HG02884 (cell line): Measurements from ENCODE around the gene VWA1.
"Not testable (repeated sequence)": the region's sequence is repeated elsewhere in the genome, so short reads cannot be mapped to it uniquely, and the experiment has no call there.

Source experiments
- ATAC-seq: cut with Tn5 transposase; IDR thresholded peaks from one replicate; pipeline ENCODE4 v1.9.1; 2021; ENCODE audit warnings: mild to moderate bottlenecking, moderate library complexity; ENCODE audit not compliant: unreplicated experiment

Gene VWA1

DNA sequence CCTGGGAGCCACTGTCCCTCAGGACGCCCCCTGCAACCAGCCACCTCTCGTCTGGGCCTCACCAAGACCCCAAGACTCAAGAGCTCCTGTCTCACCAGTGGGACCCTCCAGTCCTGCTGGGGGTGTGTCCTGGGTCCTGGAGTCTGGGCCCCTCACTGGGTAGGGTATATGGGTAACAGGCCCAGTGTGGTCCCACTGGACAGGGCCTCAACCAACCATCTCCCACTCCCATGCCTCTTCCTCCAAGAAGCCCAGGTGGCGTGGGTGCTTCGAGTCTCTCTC is 725 bp upstream of the VWA1 start:
- ATAC-seq = no peak

DNA sequence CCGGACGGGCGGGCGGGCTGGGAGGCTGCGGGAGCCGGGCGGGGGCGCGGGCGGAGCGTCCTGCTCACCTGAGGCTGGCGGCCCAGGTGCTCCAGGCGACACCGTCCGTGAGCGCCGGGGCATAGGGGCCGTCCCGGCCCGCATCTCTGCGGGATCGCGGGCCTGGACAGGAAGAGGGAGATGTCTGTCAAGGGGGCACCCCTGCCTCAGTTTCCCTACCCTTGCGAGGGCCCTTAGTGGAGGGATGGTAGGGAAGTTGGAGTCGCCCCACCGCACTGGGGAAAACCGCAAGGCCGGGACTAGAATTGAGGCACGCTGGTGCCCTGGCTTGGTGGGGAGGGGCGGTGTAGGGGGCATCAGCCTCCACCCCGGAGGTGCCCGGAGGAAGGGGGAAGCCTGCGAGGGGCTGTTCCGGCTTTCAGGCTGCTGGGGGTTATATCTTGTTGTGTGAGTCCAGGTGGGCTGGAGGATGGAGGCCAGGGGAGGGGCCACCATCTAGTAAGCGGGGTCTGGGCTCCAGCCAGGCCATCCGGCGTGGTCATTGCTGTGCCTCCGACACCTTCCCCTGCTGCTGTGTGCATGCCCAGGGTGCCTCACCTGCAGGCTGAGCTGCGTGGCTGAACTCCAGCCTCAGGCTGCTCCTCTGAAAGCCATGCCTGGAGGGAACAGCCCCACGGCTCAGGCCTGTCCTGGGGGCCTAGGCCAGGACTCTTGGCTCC is 580 bp downstream of the VWA1 start:
- no peak for ATAC-seq

DNA sequence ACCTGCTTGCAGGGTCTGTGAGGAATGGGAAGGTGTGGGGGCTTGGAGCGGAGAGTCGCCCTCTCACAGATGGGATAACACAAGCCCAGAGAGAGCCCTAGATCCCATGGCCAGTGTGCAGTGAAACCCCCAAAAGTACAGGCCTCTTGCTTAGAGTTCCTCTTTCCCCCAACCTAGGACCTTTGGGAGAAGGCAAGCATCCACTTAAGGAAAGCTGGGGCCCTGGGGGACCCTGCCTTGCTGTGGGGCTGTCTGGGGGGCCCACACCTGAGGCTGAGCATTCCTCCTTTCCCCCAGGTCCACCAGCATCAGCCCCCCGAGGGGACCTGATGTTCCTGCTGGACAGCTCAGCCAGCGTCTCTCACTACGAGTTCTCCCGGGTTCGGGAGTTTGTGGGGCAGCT is 1.1 kb downstream of the VWA1 start:
- no peak for ATAC-seq

DNA sequence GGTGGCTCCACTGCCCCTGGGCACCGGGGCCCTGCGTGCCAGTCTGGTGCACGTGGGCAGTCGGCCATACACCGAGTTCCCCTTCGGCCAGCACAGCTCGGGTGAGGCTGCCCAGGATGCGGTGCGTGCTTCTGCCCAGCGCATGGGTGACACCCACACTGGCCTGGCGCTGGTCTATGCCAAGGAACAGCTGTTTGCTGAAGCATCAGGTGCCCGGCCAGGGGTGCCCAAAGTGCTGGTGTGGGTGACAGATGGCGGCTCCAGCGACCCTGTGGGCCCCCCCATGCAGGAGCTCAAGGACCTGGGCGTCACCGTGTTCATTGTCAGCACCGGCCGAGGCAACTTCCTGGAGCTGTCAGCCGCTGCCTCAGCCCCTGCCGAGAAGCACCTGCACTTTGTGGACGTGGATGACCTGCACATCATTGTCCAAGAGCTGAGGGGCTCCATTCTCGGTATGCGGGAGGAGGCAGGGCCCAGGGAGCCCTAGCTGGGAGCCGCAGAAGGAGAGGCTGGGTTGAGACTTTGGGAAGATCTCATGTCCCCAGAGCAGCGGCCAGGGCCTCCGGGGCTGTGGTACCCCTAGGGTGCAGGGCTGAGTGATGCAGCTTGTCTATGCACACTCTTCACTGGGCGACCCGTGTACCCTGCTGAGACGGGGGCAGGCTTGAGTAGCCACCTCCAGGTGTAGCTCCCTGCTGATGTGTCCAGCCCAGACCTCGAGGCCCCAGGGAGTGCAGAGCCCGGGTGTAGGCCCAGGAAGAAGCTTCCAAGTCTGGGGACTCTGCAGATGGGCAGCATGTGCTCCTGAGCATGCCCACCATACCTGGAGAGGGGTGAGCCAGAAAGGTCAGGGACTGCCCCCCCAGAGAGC is 1.8 kb downstream of the VWA1 start:
- ATAC-seq = no peak

DNA sequence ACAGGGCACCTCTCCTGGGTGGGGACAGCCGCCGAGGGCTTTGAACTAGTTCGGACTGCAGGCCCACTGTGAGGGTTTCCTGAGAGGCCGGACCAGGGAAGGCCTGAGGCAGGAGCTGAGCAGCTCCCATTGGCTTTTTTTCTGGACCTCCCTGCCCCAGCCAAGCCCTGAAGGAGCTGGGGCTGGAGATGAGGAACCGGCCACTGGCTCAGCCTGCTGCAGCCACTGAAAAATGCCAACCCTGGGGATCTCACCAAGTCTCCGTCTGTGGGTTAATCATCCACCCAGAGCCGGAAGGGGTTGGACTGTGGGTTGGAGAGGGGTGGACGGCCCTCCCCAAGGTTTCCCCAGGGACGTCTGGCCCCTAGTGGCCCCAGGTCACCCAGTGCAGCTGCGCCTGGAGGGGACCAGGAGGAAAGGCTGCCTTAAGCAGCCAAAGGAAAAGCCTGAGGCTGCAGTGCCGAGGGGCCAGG is 2.5 kb downstream of the VWA1 start:
- ATAC-seq = no peak

DNA sequence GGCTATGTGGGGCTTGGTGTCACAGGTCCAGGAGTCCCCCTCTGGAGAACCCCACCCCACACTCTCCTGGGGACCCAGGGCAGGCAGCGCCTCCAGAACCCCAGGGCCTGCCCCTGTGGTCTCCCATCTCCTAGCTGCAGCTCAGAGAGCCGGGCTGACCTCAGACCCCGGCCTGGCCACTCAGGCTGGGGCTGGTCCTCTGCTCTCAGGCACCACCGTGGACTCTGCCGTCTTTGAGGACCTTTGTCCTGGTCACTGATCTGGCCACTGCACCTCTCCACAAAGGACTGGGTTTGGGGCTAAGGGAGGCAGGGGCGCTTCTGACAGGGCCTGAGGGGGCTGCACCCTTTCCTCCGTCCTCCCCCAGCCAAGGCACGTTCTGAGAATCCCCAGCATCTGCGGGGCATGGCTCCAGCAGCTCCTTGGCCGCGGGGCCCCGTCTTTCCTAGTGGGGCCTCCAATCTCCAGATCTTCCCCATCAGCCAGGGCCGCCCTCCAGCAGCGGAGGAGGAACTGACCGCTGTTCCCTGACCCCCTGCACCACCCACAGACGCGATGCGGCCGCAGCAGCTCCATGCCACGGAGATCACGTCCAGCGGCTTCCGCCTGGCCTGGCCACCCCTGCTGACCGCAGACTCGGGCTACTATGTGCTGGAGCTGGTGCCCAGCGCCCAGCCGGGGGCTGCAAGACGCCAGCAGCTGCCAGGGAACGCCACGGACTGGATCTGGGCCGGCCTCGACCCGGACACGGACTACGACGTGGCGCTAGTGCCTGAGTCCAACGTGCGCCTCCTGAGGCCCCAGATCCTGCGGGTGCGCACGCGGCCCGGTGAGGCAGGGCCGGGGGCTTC is 3.3 kb downstream of the VWA1 start:
- no peak for ATAC-seq

DNA sequence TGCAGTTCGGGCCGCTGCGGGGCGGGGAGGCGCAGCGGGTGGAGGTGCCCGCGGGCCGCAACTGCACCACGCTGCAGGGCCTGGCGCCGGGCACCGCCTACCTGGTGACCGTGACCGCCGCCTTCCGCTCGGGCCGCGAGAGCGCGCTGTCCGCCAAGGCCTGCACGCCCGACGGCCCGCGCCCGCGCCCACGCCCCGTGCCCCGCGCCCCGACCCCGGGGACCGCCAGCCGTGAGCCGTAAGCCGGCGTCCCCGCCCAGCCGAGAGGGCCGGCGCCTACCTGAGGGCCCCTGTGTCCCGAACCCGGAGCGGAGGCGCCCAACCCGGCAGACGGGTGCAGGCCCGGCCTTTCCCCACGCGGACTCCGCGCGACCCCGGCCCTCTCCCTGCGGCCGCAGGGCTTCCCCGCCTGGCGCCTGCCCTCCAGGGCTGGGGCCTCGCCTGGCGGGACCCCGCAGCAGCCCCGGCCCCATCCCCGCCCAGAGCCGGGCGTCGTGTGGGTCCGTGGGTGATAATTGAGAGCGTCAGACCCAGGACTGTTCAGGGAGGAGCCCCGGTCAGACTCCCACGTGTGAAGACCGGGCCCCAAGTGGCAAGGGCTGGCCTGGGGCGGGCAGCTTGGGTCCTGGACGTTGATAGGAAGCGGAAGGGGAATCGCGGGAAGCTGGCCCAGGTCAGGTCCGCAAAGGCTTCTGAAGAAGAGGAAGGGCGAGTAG is 4.2 kb downstream of the VWA1 start:
- no peak for ATAC-seq

DNA sequence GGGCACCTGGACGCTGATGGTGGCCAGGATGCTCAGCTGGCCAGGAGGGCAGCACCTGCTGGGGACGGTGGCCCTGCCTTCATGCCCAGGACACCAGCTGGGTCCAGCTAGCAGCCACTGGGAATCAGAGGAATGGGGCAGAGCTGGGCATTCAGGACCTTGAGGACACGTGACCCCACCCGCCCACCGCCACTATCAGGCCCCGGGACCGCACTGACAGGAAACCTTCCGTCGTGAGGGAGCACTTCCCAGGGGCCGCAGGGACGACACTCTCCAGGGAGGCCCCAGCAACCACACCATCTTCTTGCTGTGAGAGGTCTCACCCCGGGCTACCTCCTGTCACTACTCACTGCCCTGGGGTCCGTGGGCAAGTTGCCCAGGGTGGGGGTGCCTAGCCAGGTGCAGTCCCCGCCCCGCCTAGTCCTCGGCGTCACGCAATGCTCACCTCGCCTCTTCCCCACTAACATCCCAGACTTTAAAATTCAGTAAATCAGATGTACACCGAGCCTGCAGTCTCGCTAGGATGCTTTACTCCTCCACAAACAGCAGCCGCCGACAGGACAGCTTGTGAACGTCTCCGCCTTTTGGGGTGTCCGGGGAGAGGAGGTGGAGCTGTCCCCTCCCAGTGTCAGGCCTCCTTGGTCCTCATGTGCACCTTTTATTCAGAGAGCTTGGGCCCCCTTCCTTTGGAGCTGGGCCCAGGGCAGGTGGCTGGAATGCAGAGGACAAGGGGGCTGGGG is 4.9 kb downstream of the VWA1 start:
- no peak for ATAC-seq

DNA sequence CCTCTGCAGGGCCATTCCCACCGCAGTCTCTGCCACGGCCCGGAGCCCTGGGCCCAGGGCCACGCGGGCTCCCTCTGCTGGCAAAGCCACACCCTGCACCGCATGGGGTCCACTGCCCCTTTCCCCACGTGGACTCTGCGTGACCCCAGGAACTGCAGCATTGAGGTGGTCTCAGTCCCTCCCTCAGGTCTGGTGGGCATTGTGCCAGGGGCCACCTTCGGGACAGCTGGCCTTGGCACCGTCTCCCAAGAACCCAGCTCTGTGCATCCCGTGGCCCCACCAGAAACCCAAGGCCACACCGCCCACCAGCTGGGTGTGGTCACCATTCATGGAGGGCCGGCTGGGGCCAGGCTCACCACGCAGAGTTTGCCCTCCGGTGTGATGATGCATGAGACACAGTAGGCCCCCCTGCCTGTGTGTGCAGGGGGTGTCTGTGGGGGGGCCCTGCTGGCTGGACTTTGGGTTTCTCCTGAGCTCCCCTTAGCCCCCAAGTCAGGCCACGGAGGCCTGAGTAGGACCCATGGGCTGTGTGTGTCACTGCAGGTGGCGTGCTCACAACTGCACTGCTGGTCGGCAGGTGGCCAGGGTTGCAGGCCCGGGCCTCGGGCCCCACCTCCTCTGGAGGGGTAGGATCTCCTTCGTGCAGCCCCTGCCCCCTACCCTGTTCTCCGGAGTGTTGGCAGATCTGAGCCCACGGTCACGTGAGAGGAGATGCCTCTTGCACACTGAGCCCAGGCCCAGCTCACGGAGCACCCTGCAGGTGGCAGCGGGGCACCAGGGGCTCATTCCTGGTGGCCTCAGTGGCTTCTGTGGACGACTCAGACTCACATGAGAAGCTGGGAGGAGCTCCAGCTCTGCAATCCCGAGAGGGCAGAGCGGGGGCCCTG is 5.8 kb downstream of the VWA1 start:
- ATAC-seq = no peak

DNA sequence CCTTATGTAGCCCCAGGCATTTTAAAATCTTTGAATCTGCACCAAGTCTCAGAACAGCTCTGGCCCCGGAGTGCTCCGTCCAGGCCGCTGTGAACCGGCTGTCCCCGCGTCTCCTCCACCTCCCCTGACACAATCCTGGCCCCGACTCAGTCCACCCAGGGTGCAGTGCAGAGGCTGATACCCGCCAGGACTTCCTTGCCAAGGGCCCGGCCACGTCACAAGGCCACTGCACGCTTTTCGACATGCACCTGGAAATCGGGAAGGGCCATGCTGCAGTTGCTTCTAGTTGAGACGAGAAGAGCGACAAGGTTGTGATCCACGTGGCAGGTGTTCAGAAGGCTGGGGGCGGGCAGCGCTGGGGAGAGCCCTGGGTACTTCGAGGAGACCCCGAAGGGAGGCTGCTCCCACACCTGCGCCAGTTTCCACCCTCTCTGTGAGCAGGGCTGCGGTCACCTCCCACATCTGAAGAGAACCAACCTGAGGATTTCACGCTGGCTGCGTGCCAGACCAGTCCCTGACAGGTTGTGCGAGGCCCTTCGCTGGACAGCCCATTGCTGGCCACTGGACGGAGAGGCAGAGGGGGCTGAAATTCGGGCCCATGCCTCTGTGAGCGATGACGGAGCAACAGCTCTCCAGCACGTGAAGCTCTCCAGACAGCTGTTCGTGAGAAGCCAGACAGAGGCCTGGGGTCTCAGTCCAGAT is 6.7 kb downstream of the VWA1 start:
- no peak for ATAC-seq

DNA sequence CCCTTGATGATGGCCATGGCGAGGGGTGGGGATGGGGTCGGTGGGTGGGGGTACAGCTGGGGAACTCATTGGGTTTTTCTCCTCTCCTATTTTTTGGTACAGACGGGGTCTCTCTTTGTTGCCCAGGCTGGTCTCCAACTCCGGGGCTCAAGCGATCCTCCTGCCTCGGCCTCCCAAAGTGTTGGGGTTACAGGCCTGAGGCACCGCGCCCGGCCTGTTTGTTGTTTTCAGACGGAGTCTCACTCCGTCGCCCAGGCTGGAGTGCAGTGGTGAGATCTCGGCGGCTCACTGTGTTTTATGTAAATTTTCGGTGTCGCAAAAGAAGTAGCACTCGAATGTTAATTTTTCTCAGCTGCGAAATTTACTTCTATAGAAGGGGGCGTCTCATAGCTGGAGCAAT is 11.1 kb downstream of the VWA1 start:
- not testable (repeated sequence) for ATAC-seq

DNA sequence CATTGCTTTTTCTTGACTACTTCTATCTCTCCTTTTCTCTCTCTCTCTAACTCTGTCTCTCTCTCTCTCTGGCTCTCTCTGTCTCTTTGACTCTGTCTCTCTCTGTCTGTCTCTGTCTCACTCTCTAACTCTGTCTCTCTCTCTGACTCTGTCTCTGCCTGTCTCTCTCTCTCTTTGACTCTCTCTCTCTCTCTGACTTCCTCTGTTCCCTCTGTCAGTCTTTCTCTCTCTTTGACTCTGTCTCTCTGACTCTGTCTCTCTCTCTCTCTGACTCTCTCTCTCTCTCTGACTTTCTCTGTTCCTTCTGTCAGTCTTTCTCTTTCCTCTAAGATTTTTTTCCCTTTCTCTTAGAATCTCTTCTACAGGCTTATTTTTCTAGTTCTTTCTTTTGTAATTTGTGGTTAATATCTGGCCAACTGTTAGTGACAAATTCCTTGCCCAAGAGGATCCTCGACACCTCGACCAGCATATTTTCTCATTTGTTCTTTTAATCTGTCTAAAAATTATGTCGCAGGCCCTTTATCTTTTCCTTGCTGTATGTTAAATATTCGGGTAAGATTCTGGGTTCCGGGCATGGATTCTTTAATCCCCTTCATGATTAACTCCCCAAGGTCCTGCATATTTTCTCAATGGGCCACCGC is 13.7 kb downstream of the VWA1 start, which contains the start of gene ATAD3C:
ATAD3C (plus strand) TSS at position 591 of the 641 bp plus-strand sequence. CDS start 995 bp downstream, outside the sequence.
- no peak for ATAC-seq

DNA sequence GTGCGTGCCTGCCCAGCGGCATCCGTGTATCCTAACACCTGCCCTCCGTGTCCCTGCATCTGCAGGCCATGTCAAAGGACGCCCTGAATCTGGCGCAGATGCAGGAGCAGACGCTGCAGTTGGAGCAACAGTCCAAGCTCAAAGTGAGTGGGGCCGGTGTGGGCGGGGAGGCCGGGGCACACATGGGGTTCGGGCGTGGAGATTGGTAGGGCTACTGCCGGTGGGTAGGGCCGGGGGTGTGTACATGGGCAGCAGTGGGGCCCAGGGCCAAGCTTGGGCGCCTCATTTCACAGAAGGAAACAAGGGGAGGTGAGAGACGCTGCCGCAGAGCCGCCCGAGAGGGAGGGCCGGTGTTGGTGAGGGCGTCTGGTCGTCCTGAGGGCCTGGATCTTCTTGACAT is 15.1 kb downstream of the VWA1 start:
- not testable (repeated sequence) for ATAC-seq

DNA sequence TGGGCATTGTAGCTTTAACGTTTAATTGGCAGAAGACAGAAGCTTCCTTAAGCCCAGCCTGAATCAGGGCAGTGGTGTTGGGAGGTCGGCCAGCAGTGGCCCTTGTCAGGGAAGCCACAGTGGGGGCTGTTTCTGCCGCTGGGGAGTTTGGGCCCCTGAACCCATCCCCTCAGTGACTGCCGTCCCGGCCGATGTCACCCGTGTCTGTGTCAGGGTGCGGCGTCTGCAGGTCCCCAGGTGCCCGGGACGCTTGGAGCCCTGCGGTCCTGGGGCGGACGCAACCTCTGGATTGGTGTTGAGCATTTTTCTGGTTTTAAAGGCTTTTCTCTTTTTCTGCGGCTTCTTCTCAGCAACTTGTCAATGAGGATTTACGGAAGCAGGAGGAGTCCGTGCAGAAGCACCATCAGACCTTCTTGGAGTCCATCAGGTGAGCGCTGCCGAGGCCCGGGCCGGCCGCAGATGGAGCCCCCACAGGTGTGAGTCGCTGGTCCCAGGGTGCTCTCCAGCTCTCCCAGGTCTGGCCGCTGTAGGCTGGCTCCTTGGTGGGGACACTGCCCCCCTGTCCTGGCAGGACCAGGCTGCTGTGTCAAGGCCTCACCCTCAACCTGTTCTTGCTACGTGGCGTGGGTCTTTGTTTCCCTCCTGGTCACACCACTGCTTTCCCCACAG is 16.3 kb downstream of the VWA1 start:
- ATAC-seq = no peak

DNA sequence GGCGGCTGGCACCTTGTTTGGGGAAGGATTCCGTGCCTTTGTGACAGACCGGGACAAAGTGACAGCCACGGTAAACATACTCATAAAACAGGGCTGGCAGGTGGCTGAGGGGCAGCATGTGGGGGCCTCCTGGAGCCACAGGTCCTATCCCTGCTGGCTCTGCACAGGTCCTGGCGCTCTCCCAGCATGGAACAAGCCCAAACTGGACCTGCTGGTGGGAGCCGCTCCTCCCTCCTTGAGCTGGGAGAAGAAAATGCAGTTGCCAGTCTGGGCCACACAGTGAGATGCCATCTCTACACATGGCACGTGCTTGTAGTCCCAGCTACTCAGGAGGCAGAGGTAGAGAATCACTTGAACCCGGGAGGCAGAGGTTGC is 16.9 kb downstream of the VWA1 start:
- not testable (repeated sequence) for ATAC-seq

DNA sequence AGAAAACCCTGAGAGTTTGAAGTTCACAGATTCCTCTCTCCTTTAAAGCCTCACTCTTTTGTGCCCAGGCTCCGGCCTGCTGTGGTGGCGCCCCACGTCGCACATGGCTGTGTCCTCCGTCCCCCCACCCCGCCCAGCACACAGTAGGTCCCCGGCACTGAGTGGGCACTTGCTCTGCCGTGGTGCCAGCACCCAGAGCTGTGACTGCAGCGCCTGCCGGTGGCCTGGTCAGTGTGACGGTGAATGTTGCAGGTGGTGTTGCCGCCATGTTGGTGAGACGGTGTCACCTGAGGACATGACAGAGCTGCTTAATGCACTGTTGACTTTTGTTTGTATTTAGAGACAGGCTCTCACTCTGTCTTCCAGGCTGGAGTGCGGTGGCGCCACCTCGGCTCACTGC is 17.4 kb downstream of the VWA1 start:
- no peak for ATAC-seq

DNA sequence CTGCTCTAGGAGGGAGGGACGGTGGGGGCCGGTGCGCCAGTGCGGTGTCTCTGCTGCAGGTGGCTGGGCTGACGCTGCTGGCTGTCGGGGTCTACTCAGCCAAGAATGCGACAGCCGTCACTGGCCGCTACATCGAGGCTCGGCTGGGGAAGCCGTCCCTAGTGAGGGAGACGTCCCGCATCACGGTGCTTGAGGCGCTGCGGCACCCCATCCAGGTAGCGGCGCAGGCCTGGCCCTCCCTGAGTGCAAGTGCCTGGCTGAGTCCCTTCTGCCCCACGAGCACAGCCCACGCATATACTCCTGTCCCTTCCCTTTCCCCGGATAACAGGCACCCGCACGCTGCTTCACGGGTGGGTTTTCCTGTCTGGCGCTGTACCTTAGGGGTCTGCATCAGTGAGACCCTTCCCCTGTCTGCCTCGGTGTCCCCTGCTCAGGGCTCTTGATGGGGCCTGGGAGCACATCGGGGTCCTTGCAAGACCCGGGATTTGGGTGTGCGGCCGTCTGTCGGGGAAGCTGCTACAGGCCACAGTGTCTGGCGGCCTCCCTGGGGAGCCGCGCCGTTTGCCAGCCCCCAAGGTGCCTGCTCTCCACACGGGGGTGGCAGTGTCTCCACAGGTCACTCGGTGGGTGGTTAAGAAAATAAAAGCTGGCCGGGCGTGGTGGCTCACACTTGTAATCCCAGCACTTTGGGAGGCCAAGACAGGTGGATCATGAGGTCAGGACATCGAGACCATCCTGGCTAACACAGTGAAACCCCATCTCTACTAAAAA is 19.0 kb downstream of the VWA1 start:
- ATAC-seq = not testable (repeated sequence)
